ENCODE measurements around the gene PPP1R9B. TPM values are rescaled to one million over a fixed set of nuclear protein-coding genes. Genes with fewer than 3 reads are reported as not detected.
A peak's percentile ranks its signal among the peaks of the same experiment; 100 is the strongest.

Gene PPP1R9B
- total RNA-seq, 1 experiment from 2014 or later: 23.0 TPM

- H3K36me3 Mint-ChIP-seq (ENCODE audit: insufficient read depth in 1 of 3, low read depth in 3 of 3): peaks cover 0 to 8% (median 4%) of the 10 kb centered on the region in 3 experiments; a peak in 5 of 7 replicates
- no peaks in the 10 kb centered on the region for H3K27me3 ChIP-seq (ENCODE audit: insufficient read depth, low read length)
- no peak overlapping the region for H2AK5ac ChIP-seq (ENCODE audit: insufficient read length, low read length)
- peak; percentile 62 for DNase-seq
- H3K27ac ChIP-seq (ENCODE audit: insufficient read length, low read depth, low read length): no peak overlapping the region
- peak overlapping the region; percentile 14 to 54; a peak in 2 of 5 replicates for H3K4me3 Mint-ChIP-seq
- H3K23me2 ChIP-seq (ENCODE audit: insufficient read length, low read depth, low read length, poor library complexity, severe bottlenecking): peaks cover 2% of the 10 kb centered on the region
- H3K27ac Mint-ChIP-seq: no peak overlapping the region
- H3K9me3 Mint-ChIP-seq: no peaks in the 10 kb centered on the region
- H2BK12ac ChIP-seq (ENCODE audit: insufficient read length, low read depth, low read length): no peak overlapping the region
- TF ChIP-seq CTCF (conservative IDR thresholded peaks at IDR 0.05): no peak
- H3K14ac ChIP-seq (ENCODE audit: insufficient read depth, low read length): no peak overlapping the region; the same call in 1 of the 2 replicates
- no peak overlapping the region for H3T11ph ChIP-seq (ENCODE audit: low read length)
- H3K9ac ChIP-seq (ENCODE audit: extremely low read depth, insufficient read length, low read length): no peak overlapping the region
- no peak overlapping the region for H2AFZ ChIP-seq (ENCODE audit: low read length)
- no peak overlapping the region for H2BK120ac ChIP-seq (ENCODE audit: low read depth, low read length, poor library complexity, severe bottlenecking)
- no peaks in the 10 kb centered on the region for H3K9me3 ChIP-seq (ENCODE audit: control insufficient read depth, low read depth, low read length)
- no peak overlapping the region for H3K4ac ChIP-seq (ENCODE audit: low read depth, low read length)
- no peak overlapping the region for H2BK5ac ChIP-seq (ENCODE audit: insufficient read length, low read length)
- H4K5ac ChIP-seq (ENCODE audit: insufficient read length, low read depth, low read length): no peak overlapping the region
- no peaks in the 10 kb centered on the region for H3K79me1 ChIP-seq (ENCODE audit: insufficient read depth, low read depth, low read length, poor library complexity, severe bottlenecking)
- no peaks in the 10 kb centered on the region for H3K27me3 Mint-ChIP-seq (ENCODE audit: low read depth)
- no CpG with 5 or more reads among the region's 15 CpGs for WGBS (ENCODE audit: extremely low coverage, insufficient read length, low lambda C conversion rate)
- no peak overlapping the region for H2BK20ac ChIP-seq (ENCODE audit: low read depth, low read length, poor library complexity, severe bottlenecking)
- H3K23ac ChIP-seq (ENCODE audit: insufficient read length, low read depth, low read length): no peak overlapping the region
- H3K4me1 ChIP-seq (ENCODE audit: insufficient read depth, low read length): no peaks in the 10 kb centered on the region; the same call in 1 of the 2 replicates
- no peak overlapping the region for H4K8ac ChIP-seq (replicated peaks; ENCODE audit: insufficient read length, low read depth, low read length)
- H2BK15ac ChIP-seq (ENCODE audit: low read depth, low read length): no peak overlapping the region
- no peak overlapping the region for H3K18ac ChIP-seq (ENCODE audit: insufficient read length, low read depth, low read length)
- H3K4me2 ChIP-seq (ENCODE audit: insufficient read depth, insufficient read length, low read length): peak overlapping the region; percentile 2
- no peak overlapping the region for H3K56ac ChIP-seq (ENCODE audit: insufficient read length, low read depth, low read length)
- H3K79me2 ChIP-seq (ENCODE audit: insufficient read depth, low read length): no peaks in the 10 kb centered on the region
- no peak overlapping the region for H4K91ac ChIP-seq (ENCODE audit: insufficient read length, low read depth, low read length)
- no peaks in the 10 kb centered on the region for H4K20me1 ChIP-seq (ENCODE audit: control insufficient read depth, insufficient read depth, insufficient read length)
- peaks cover 19 to 37% of the 10 kb centered on the region in 2 experiments for H3K4me1 Mint-ChIP-seq
These were observed 49.5 kb downstream of the PPP1R9B start for GRCh38 chr17:50100921-50101345.
